ENCODE measurements around the gene CLEC1B.

- TF ChIP-seq CTCF (IDR thresholded peaks at IDR 0.05; ENCODE audit: low read depth, low read length) (no peak), EZH2phosphoT487 (IDR thresholded peaks at IDR 0.05; ENCODE audit: low read depth) (no peak)
These were observed 28.4 kb upstream of the CLEC1B start for GRCh38 chr12:10027311-10027710.
